Fibroblast of lung (primary cell): ENCODE measurements around the gene REXO5.

Experiments
- CTCF ChIP-seq, 2 donors: IDR thresholded peaks in 1 of 2; conservative IDR thresholded peaks in 1 of 2; 1 replicate in 1 of 2; 2 replicates in 1 of 2; pipeline ENCODE4 v1.5.1; 2011 to 2012; ENCODE audit warnings: low read length in 2 of 2, control low read depth in 1 of 2, inconsistent platforms in 1 of 2, low read depth in 1 of 2, mild to moderate bottlenecking in 1 of 2
- EZH2 ChIP-seq: IDR thresholded peaks from 2 replicates; pipeline ENCODE4 v1.5.1; 2012; ENCODE audit warnings: low read length, control low read depth, mild to moderate bottlenecking; ENCODE audit errors: missing control alignments

- TF ChIP-seq CTCF (conservative IDR thresholded peaks at IDR 0.05 in 1 of 2, IDR thresholded peaks at IDR 0.05 in 1 of 2; ENCODE audit: low read depth in 1 of 2, low read length in 2 of 2) (no peak), EZH2 (no peak)
Measured at GRCh38 chr16:20822521-20823325, 16.4 kb downstream of the REXO5 start.
